NCI-H748 treated with DMSO at 0.1 percent for 48 hours (cell line): ENCODE results near the gene SLITRK3.

Experiments
- DNase-seq: peaks from one replicate; lab custom pipeline; 2025; lab: John Stamatoyannopoulos, UW

Gene SLITRK3, protein sequence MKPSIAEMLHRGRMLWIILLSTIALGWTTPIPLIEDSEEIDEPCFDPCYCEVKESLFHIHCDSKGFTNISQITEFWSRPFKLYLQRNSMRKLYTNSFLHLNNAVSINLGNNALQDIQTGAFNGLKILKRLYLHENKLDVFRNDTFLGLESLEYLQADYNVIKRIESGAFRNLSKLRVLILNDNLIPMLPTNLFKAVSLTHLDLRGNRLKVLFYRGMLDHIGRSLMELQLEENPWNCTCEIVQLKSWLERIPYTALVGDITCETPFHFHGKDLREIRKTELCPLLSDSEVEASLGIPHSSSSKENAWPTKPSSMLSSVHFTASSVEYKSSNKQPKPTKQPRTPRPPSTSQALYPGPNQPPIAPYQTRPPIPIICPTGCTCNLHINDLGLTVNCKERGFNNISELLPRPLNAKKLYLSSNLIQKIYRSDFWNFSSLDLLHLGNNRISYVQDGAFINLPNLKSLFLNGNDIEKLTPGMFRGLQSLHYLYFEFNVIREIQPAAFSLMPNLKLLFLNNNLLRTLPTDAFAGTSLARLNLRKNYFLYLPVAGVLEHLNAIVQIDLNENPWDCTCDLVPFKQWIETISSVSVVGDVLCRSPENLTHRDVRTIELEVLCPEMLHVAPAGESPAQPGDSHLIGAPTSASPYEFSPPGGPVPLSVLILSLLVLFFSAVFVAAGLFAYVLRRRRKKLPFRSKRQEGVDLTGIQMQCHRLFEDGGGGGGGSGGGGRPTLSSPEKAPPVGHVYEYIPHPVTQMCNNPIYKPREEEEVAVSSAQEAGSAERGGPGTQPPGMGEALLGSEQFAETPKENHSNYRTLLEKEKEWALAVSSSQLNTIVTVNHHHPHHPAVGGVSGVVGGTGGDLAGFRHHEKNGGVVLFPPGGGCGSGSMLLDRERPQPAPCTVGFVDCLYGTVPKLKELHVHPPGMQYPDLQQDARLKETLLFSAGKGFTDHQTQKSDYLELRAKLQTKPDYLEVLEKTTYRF

DNA sequence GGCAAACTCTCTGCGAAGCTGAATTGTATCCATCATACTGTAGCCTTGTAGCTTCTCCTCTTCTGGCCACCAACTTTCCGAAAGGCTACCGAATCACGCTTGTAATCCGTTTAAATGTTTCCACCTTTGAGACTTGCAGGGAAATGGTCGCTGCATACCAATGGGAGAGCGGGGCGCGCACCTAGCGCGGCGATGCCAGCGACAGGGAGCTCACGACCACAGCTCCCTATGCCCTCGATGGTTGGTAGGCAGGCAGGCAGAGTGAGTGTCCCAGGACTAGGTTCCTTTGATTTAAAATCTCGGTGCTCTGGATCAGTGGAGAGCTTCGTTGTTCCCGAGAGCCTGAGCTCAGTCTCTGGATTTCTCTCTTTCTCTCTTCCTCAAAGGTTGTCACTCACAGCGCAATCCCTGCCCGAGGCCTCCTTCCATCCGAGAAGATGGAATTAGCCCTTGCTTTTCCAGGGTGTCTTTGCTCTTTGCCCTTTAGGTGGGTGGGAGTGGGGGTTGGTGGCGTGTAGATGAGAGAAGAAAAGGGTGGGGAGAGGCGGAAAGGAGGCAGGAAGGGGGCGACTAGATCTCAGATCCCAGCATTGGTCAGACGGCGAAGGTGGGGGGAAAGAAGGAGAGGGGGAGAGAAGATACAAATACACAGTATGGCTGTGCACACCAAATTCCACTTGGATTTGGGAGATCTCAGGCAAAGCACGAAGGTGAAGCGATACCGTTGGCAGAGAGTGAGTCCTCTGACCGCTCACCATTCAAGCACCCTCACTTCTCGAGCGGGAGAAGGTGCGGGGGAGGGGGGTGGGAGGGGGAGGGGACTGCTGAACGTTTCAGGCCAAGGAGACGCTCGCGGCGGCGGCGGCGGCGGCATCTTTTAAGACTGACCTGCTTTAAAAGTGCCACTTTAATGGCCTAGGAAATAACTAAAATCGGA, at the start of gene SLITRK3:
SLITRK3 (minus strand) TSS at position 745 of the 937 bp plus-strand sequence. CDS start 5,554 bp downstream, outside the sequence.
- peak; percentile 36 for DNase-seq

DNA sequence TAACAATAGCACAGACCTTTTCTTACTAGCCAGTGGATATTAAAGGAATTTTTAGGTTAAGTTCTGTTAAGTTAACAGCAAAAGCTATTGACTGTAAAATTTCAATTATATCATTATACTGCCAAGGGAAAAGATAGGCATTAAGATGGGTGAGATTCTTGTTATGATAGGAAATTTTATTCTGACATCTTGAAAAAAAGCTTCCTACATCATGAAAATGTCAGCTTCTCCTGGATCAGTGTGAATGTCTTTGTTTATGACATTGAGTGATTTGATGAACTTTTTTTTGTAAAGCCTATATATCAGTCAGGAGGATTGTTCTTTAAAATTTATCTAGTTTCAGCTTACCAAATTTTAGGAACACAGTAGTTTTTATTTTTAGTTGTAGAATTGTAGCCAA, 47.4 kb upstream of the SLITRK3 start:
- DNase-seq: no peak

DNA sequence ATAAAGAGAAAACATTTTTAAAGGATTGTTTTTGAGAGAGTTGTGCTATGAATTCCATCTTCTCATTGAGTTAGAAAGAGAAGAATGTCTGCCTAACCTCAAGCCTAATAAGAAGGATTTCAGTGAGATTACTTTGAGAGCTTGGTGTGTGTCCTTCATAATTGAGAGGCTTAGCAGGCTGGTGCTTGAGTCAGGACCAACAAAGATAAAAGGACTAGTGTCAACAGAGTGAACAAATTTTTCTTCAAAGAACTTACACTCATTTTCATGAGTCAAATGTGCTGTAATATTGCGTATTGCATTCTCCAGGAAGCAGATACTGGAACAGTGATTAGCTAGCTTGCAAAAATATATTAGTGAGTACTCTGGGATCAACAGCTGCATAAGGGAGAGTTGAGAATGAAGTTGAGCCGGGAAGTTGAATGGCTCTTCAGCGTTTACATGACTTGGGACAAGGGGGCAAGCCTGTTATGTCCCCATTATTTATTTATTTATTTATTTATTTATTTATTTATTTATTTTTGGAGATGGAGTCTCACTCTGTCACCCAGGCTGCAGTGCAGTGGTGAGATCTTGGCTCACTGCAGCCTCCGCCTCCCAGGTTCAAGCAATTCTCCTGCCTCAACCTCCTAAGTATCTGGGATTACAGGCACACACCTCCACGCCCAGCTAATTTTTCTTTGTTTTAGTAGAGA, 37.5 kb upstream of the SLITRK3 start:
- no peak for DNase-seq

DNA sequence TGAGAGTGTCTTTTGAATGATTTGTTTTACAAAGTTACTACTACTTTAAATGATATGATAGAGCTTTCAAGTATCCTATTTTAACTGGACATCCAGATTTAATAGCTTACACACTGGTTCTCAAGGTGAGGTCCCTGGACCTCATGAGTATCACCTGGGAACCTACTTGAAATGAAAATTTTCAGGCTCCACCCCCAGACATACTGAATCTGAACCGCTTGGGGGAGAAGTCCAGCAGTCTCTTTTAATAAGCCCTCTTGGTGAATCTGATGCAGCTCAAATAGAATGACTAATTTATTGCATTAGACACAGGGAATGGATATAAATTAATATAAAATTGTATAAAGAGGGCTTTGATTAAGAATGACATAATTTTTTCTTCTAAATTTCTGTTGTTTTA, 29.4 kb upstream of the SLITRK3 start:
- DNase-seq: no peak

DNA sequence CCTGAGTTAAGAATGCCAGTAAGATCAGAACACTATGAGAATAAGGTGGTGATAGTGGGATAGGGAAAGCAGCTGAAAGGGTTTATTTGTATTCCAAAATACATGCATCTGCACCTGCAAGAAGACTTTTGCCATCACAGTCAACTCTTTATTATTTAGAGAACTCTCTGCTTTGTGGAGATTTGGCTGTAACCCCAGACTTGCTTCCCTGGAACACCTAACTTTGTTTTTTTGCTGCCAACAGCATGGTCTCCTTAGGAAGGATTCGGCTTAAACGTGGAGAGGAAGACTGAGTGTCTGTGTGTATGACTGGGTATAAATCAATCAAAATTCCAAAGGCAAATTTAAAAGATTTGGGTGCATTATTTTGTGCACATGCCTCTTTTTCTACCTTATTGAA, 21.6 kb upstream of the SLITRK3 start:
- no peak for DNase-seq

DNA sequence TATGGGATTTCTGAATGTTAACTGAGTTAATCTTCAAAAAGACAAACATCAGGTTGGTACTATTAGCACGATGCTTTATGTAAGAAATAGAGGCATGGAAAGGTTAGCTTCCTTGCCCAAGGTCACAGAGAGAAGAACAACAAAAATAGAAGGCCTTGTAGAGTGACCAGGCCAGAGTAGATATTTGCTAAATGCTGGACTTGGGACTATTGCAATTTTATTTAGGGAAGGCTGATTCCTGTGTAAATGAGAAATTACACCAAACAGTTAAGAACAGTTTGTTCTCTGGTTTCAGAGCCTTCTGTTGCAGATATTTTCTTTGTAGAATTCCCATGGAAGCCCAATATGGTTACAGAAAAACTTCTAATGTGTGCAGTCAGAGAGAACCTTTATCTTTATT, 16.4 kb upstream of the SLITRK3 start:
- no peak for DNase-seq

DNA sequence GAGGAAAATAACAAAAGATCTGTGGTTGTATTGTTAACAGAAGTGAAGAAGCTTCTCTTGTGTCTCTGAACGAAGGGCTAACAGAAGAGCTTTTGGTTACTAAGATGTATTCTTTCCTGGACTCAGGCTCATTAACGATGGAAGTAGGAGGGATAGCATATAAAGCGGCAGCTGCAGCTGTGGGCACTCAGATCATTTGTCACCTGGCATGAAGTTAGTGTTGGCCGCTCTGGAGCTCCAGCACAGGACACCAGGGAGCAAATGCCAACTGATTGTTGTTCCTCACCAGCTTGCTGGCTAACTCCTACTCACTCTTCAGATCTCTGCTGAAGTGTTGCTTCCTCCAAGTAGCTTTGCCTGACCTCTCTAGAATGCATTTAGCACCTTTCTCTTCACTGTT, 15.5 kb upstream of the SLITRK3 start:
- no peak for DNase-seq

DNA sequence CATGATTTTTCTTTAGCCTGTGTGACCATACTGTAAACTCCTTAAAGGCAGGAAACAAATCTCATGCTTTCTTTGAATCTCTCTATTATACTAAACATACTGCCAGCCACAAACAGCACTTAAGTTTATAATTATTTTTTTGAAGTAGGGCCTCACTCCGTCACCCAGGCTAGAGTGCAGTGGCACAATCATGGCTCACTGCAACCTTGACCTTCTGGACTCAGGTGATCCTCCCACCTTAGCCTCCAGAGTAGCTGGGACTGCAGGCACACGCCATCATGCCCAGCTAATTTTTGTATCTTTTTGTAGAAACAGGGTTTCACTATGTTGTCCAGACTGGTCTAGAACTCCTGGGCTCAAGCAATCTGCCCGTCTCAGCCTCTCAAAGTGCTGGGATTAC, 14.5 kb upstream of the SLITRK3 start:
- DNase-seq: no peak

DNA sequence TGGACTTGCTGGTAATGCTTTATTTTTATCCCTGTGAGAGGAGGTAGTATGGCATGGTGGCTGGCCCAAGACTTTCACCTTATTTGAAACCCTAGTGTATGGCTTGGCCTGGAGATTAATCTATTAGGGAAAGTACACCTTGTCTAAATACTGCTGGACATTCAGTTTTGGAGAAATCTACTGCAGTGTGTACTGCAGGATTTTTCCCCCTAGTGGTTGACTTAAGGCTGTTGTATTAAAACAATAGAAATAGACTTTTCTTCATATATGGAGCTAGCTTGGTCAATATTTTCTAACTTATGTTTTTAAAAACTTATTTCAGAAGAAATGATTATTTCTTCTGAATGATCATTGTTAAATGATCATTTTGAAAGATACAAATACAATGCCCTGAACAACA, 13.9 kb upstream of the SLITRK3 start:
- no peak for DNase-seq

DNA sequence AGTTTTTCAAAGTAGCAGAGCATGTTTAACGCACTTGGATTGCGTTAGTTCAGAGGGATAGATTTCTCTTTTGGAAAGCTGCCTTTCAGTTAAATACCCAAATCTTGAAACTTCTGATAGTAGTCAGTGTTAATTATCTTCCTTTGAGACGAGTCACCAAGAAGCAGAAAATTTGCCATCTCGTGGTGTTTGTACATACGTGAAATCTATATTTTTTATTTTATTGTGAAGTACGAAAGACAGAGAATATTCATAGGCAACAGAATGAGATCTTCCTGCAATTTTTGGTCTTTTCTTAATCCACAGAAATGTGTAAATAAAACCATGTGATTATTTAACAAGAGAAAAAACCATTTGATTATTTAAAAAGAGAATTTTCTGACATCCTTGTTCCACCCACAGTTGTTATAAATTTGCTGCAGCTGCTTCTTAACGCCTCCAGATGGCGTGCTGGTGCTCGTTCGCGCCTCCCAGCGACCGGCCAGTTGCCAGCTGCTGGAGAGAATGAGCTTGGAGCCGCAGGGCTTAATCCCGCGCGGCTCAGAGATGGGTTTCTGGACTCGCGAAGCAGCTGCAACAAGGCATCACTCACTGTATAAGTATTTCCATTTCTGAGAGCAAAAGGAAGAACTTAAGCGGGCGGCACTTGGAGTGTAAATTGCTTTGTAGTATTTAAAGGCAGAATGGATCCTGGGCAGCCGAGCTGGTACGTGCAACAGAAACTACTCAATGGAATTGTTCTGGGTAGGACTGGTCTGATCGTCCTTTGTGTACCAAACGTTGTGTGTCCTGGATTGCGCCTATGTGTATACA, 10.5 kb upstream of the SLITRK3 start:
- DNase-seq: peak; percentile 49

DNA sequence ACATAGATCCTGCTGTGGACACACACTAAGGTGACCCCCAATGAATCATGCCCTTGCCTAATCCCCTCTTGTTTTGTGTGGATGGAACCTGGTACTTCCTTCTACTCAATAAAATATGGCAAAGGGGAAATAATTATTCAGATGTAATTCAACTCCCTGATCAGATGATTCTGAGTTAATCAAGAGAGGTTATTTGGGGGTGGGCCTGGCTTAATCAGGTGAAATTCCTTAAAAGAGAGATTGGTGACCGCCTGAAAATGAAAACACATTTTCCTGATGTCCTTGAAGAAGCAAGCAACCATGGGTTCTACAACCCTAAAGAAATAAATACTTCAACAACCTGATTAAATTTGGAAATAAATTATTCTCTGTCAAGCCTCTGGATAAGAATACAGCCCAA, 8.3 kb upstream of the SLITRK3 start:
- DNase-seq: no peak

DNA sequence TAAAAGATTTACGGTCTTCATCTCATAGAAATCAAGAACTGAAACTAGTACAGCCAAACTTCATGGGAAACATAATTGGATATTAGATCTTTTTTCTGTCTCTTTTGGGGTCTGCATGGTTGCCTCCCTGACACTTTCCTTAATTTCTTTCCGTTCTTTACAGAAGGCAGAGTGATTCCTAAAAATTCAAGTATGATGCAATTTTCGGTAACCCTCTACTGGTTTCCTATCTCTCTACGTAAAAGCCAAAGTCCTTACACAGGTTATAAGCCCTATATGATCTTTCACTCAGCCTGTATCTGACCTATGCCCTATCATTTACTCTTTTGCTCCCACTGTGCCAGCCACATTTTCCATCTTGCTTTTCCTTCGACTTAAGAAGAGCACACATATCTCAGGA, 6.8 kb upstream of the SLITRK3 start:
- DNase-seq: no peak

DNA sequence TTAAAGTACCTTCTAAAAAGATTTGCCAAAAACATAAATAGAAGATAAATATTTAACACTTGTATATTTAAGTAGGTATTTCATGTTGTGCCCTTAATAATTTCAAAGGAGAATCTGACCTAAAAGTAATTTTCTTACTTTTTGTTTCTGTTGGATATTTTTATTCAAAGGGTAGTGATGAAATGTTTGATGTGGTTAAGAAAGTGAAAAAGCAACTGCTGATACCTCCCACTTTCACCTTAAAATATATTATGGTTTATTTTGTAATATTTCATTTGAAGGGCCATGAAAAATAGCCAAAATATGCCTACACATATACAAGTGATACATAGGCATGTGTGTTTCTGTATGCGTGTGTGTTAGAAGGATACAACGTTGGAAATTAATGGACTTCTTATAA, 5.8 kb upstream of the SLITRK3 start:
- DNase-seq: no peak

DNA sequence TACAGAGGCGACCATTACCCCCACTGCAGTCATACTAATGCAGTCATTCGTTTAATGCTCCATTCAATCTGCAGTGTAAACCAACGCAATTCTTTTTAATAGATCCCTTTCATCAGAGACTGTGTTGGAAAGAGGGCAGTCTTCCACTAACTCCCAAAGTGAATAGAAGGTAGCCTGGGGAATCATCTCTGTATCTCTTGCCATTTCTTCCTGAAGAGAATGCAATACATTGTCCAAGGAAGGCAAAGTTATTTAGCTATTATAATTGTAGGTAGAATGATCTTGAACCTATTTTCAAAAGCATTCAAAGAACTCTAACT, 1.3 kb upstream of the SLITRK3 start:
- DNase-seq: no peak

DNA sequence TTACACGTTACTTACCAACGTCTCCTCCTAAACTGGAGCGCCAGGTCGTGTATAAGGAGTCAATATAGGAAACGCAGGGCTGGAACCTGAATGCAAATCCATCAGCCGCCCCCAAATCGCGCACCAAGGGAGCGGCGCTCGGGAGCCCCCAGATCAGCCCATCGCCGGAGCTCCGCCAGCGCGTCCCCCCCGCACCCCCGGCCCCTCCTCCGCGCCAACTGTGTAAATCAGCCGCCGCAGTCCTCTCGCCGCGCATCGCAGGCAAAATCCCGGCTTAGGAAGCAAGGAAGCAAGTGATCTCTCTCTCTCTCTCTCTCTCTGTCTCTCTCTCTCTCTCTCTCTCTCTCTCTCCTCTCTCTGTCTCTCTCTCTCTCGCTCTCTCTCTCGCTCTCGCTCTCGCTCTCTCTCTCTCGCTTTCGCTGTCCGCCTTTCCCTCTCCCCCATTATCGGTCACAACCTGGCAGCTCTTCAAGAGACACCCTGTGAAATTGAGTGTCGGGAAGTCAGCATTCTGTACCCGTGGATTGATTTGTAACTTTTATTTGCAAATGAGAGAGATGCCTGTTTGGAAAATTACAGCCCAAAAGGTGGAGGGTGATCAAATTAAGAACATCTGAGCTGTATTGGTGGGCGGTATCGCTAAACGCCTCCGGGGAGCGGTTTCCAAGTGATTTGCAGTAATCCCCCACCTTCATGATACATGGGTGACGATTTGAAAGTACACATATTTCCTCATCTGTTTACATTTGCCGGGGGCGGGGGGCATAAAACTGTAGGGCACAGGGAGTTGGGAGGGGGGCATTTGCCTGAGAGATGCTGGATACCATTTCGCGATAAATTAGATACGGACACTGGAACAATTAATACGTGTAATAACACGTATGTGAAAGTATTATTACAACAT, 645 bp upstream of the SLITRK3 start:
- peak; percentile 17 for DNase-seq

DNA sequence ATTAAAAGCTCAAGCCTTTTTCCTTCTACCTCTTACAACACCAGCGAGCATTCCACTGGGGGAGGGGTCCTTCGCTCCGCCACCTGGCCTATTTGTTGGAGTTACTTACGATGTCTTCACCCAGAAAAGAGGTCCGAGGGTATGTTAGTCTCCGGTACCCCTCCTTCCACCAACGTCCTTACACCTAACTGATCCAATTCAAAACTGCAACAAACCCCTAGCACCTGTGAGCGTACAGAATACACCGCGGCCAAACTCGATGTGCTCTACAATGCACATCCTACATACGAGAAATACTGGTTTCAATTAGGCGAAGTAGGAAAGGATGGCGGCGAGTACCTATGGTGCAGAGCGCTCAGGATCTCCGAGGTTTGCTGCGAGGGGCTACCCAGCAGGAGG, 944 bp downstream of the SLITRK3 start:
- DNase-seq: peak; percentile 47

DNA sequence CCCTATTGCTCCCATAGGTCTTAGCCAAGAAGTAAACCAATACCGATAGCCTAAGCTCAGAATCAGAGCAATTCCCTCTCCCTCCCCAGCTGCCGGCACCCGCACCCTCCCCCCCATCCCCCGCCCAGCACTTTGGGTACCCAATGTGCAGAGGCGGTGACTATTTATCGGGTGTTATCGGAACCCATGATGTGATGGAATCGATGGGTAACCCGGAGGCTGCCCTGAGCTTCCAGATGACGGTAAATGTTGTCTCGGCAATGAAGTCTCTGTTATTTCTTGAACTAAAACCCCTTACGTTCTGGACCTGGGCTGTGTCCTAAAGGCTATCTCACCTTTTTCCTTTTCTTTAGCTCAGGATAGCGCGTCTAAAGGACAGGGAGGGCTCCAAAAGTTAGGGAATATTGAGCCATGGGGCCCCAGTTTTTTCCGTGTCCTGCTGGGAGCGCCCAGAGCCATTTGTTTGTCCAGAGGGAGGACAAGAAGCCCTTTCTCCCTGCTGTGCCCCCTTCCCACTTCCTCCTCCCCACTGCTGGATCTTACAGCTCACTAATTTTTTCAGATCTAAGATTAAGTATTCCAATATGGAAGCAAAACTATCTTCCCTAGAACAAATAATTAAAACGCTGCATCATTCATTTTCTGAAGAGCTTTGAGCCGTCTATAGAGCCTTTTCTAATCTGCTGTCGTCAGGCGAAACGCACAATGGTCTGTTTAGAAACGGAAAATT, 1.5 kb downstream of the SLITRK3 start:
- DNase-seq: peak; percentile 4

DNA sequence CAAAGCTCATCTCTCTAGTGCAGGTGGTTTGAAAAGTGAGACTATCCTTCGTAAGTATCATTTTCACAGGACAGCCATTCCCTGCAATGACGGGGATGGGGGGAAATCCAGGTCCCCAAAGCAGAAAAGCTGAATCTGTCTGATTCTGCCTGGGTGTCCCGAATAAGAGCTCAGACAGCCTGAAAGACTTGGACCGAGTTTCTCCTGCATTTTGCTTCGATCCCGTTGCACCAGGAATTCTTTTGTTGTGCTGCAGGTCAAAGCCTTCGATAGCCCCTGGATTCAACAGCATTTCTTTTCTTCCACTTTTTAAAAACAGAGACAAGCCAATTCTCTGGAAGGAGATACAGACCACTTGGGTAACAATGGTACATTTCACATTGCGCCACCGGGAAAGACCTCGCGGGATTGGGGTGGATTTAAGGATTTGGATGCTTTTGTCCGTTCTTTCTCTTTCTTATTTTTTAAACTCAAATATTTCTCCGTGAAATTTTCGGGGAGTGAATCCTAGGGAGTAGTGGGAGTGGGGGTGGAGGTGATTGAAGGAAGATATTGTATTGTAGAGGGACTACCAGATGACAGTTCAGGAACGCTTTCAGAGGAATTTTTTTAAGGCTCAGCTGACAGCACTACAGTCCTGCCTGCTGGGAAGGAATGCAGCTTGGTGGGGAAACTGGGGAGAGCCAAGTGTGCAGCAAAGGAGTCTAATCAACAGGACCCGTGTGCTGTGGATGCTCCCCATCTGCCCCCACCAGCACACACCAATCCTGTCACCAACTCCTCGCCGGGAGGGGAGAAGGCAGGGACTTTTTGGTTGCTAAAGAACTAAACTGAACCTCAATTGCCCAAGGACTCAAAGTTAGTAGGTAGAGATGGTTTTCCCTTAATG, 2.6 kb downstream of the SLITRK3 start:
- DNase-seq: no peak
